Inflammatory macrophage treated with lipopolysaccharide for 4 hours (primary cell): ENCODE data around the gene TRABD2B.

Source experiments
- DNase-seq: peaks from one replicate; pipeline ENCODE4 v3.0.0-alpha.2; 2020

TRABD2B gene

GRCh38 chr1:47712596-47713299 is 284.4 kb downstream of the TRABD2B start:
- DNase-seq: no peak

- DNase-seq: no peak
Measured at GRCh38 chr1:47711848-47712492, 285.2 kb downstream of the TRABD2B start.

- no peak for DNase-seq
Measured at GRCh38 chr1:47711184-47711847, 285.9 kb downstream of the TRABD2B start.
